HFFc6 (cell line): ENCODE data around the gene SPEN. TPM values are rescaled to one million over a fixed set of nuclear protein-coding genes. Genes with fewer than 3 reads are reported as not detected.

Experiments used
- DNase-seq: peaks from one replicate; pipeline ENCODE4 v3.0.0-alpha.2; 2018
- H3K27ac Mint-ChIP-seq: 2 replicates; pipeline ENCODE4 v1.8.0; 2020; ENCODE audit warnings: mild to moderate bottlenecking, mixed read lengths
- H3K27me3 Mint-ChIP-seq: 2 replicates; pipeline ENCODE4 v1.8.0; 2021; ENCODE audit warnings: mild to moderate bottlenecking, moderate library complexity, mixed read lengths; ENCODE audit not compliant: insufficient read depth
- H3K36me3 Mint-ChIP-seq: 2 replicates; pipeline ENCODE4 v1.8.0; 2021; ENCODE audit warnings: low read depth, mixed read lengths
- H3K4me1 Mint-ChIP-seq: 2 replicates; pipeline ENCODE4 v1.8.0; 2020; ENCODE audit warnings: low read depth, mixed read lengths
- H3K4me3 Mint-ChIP-seq: 2 replicates; pipeline ENCODE4 v1.8.0; 2020; ENCODE audit warnings: mild to moderate bottlenecking, moderate library complexity, mixed read lengths
- H3K9me3 Mint-ChIP-seq: 2 replicates; pipeline ENCODE4 v1.8.0; 2020; ENCODE audit warnings: mild to moderate bottlenecking, mixed read lengths
- long read RNA-seq: library from polyadenylated mRNA; unstranded; transcript quantifications from one replicate; pipeline ENCODE4 v2.0.0, GENCODE V29; 2019
- total RNA-seq, 6 experiments: library from RNA; stranded (reverse); fragmentation: NEBNext Ultra II Directional; extraction: Animal tissue kit (Norgen Biotek cat#: 25700); gene quantifications; 2 replicates in 1 of 6; 3 replicates in 5 of 6; pipeline ENCODE4 v1.2.3, GENCODE V29; 2021
- TF ChIP-seq, protein P1 (sequence below): fragments of 200-600 bp; sonication (generic); IDR thresholded peaks from 2 replicates; pipeline ENCODE4 v1.5.0; 2021; ENCODE audit warnings: antibody characterized with exemption, mild to moderate bottlenecking

The SPEN gene, protein sequence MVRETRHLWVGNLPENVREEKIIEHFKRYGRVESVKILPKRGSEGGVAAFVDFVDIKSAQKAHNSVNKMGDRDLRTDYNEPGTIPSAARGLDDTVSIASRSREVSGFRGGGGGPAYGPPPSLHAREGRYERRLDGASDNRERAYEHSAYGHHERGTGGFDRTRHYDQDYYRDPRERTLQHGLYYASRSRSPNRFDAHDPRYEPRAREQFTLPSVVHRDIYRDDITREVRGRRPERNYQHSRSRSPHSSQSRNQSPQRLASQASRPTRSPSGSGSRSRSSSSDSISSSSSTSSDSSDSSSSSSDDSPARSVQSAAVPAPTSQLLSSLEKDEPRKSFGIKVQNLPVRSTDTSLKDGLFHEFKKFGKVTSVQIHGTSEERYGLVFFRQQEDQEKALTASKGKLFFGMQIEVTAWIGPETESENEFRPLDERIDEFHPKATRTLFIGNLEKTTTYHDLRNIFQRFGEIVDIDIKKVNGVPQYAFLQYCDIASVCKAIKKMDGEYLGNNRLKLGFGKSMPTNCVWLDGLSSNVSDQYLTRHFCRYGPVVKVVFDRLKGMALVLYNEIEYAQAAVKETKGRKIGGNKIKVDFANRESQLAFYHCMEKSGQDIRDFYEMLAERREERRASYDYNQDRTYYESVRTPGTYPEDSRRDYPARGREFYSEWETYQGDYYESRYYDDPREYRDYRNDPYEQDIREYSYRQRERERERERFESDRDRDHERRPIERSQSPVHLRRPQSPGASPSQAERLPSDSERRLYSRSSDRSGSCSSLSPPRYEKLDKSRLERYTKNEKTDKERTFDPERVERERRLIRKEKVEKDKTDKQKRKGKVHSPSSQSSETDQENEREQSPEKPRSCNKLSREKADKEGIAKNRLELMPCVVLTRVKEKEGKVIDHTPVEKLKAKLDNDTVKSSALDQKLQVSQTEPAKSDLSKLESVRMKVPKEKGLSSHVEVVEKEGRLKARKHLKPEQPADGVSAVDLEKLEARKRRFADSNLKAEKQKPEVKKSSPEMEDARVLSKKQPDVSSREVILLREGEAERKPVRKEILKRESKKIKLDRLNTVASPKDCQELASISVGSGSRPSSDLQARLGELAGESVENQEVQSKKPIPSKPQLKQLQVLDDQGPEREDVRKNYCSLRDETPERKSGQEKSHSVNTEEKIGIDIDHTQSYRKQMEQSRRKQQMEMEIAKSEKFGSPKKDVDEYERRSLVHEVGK (N-terminal part only)
- 10 to 100 TPM; 25.7 to 30.2 (median 27.6) TPM for total RNA-seq
- long read RNA-seq, partial matches to known transcripts = 9 of 15 reads
- long read RNA-seq, other reads (novel, unspliced or antisense) = 5 of 15 reads

GRCh38 chr1:15847100-15847892 lies at the start of gene SPEN:
Gene SPEN (plus strand): TSS chr1:15847707. CDS start chr1:15848068, 361 bp downstream.
- TF ChIP-seq, protein P1, sequence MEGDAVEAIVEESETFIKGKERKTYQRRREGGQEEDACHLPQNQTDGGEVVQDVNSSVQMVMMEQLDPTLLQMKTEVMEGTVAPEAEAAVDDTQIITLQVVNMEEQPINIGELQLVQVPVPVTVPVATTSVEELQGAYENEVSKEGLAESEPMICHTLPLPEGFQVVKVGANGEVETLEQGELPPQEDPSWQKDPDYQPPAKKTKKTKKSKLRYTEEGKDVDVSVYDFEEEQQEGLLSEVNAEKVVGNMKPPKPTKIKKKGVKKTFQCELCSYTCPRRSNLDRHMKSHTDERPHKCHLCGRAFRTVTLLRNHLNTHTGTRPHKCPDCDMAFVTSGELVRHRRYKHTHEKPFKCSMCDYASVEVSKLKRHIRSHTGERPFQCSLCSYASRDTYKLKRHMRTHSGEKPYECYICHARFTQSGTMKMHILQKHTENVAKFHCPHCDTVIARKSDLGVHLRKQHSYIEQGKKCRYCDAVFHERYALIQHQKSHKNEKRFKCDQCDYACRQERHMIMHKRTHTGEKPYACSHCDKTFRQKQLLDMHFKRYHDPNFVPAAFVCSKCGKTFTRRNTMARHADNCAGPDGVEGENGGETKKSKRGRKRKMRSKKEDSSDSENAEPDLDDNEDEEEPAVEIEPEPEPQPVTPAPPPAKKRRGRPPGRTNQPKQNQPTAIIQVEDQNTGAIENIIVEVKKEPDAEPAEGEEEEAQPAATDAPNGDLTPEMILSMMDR = no peak; the same call in 1 of the 2 replicates
- Mint-ChIP-seq H3K36me3 (peaks cover 7% of the 10 kb centered on the region; the same call in 1 of the 2 replicates), H3K4me1 (peaks cover 39% of the 10 kb centered on the region), H3K4me3 (peak within 1 kb of the TSS; percentile 94), H3K27me3 (peaks cover 3% of the 10 kb centered on the region), H3K9me3 (no peaks in the 10 kb centered on the region), H3K27ac (peak within 1 kb of the TSS; percentile 97)
- peak; percentile 95 for DNase-seq

GRCh38 chr1:15799004-15799867 lies 48.3 kb upstream of the SPEN start:
- Mint-ChIP-seq H3K27me3 (peaks cover 4% of the 10 kb centered on the region), H3K4me1 (peaks cover 92% of the 10 kb centered on the region), H3K36me3 (no peaks in the 10 kb centered on the region), H3K9me3 (no peaks in the 10 kb centered on the region), H3K27ac (peak overlapping the region; percentile 94), H3K4me3 (peak overlapping the region; percentile 76)
- peak; percentile 90 for DNase-seq
- TF ChIP-seq, protein P1 = no peak

DNA sequence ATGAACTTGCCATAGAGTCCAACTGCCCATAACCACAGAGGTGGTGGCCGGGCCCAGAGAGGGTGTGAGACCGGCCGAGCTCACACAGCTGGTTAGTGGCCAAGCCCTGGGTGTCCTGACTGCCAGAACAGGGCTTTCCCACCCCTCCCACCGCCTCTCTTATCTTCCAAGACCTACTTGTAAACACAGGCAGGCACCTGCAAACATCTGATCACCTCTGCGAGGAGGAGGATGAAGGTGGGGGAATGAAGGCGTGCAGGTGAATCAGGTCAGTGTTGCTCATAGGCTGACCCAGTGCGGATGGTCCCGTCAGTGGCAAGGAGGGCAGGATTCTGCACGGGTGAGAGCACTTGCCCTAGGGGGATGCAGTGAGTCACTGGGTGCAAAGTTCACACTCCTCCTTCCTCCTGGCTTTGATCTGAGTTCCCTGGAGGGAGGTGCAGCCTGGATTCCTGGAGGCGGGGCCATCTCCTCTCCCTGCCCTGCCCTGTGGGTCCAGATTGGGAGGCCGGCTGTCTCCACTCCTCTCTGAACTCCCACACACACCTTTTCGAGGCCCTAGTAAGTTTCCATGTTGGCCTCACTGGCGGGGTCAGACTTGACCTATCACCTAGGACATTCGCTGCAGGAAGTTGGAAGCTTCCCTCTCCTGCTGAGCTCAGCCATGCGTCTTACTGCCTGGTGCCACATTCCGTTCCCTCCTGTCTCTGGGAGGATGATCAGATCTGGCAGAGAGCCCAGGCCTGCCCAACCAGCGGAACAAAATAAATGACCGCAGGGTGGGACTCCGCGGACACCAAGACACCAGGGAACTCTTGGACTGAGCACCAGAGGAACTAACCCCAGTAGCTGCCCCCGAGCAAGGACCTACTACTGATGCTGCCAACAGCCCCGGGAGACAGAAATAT lies 47.3 kb upstream of the SPEN start:
- H3K36me3 Mint-ChIP-seq = no peaks in the 10 kb centered on the region
- peak overlapping the region; percentile 76 for H3K4me3 Mint-ChIP-seq
- H3K9me3 Mint-ChIP-seq = no peaks in the 10 kb centered on the region
- TF ChIP-seq, protein P1 = no peak
- peak overlapping the region; percentile 94 for H3K27ac Mint-ChIP-seq
- peaks cover 84% of the 10 kb centered on the region for H3K4me1 Mint-ChIP-seq
- peaks cover 3% of the 10 kb centered on the region for H3K27me3 Mint-ChIP-seq
- peak; percentile 84 for DNase-seq
